ENCODE results near the gene KLRB1. TPM values are rescaled to one million over a fixed set of nuclear protein-coding genes. Genes with fewer than 3 reads are reported as not detected.

The KLRB1 gene
- total RNA-seq: not detected in 2 replicates

DNA sequence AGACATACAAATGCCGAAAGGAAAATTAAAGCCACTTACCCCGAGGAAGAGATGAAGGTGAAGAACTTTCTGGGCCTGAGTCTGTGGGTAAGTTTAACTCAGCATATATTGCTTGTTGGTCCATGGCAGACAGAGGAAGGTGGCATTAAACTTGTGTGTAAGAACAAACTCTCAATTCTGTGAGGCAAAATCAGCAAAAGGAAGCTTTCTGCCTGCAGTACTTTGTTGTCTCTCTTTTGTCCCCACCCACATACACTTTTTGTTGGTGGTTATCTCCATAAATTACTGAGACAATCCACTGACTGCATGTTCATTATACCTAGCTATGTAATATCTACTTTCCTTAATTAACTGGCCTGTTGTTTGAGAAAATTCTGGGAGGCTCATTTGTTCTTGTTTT is at the start of gene KLRB1:
KLRB1 (minus strand) TSS at position 201 of the 400 bp plus-strand sequence; CDS start at position 124, 77 bp downstream.

Other genes starting within 250 kb of the KLRB1 start
- gene CLEC2D, start 61.8 kb upstream of the KLRB1 start, total RNA-seq: 4.2 and 5.9 TPM in 2 replicates
- not detected in 2 replicates for gene CLECL1, start 125.2 kb upstream of the KLRB1 start, total RNA-seq
- not detected in 2 replicates for gene CD69, start 153.0 kb upstream of the KLRB1 start, total RNA-seq
- gene KLRF1, start 219.6 kb upstream of the KLRB1 start, total RNA-seq: not detected in 2 replicates